ENCODE measurements around the gene FREM2. TPM values are rescaled to one million over a fixed set of nuclear protein-coding genes. Genes with fewer than 3 reads are reported as not detected.
A peak's percentile ranks its signal among the peaks of the same experiment; 100 is the strongest.

The FREM2 gene
- total RNA-seq, 4 donors from 2014 or later, result 0.06 to 0.19 (median 0.13) TPM; not detected in 1

GRCh38 chr13:38854226-38854625, 167.3 kb downstream of the FREM2 start:
- Histone ChIP-seq H3K9me3 (no peaks in the 10 kb centered on the region), H3K27me3 (no peaks in the 10 kb centered on the region), H3K4me1 (no peaks in the 10 kb centered on the region), H3K4me3 (no peak overlapping the region), H3K27ac (no peak overlapping the region), H3K36me3 (no peaks in the 10 kb centered on the region)
- intact Hi-C loops (cut with DNase I), result no loop called here
- TF ChIP-seq POLR2A (IDR thresholded peaks at IDR 0.05) (no peak), CTCF (IDR thresholded peaks at IDR 0.05) (no peak)
- DNase-seq, result no peak
- WGBS, 2 donors, result 45 to 47% methylated on average over 3 of the region's 3 CpGs

- Histone ChIP-seq H3K9me3 (no peaks in the 10 kb centered on the region), H3K36me3 (no peaks in the 10 kb centered on the region), H3K4me3 (no peak overlapping the region), H3K27ac (no peak overlapping the region), H3K27me3 (no peaks in the 10 kb centered on the region), H3K4me1 (no peaks in the 10 kb centered on the region)
- intact Hi-C loops (cut with DNase I), result no loop called here
- 70 to 88% methylated on average over 4 of the region's 4 CpGs for WGBS, 2 donors
- no peak for DNase-seq
- TF ChIP-seq CTCF (IDR thresholded peaks at IDR 0.05) (no peak), POLR2A (IDR thresholded peaks at IDR 0.05) (no peak)
Observed at GRCh38 chr13:38856065-38856464, 169.2 kb downstream of the FREM2 start.

DNA sequence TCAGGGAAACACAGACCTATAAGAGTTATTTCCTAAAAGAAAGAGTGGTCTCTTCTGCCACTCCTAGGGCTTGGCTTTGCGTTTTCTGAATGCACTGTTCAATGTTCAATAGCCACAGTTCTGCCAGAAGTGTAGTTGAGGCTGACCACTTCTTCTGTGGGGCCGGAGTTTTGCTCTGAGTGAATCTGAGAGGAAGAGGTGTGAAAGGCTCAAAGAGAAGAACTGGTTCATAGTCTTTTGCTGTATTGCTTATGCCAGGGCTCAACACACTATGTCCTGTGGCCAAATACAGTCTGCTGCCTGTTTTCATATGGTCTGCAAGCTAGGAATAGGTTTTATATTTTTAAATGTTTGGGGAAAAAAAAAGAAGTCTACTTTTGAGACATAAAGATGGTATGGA, 175.6 kb downstream of the FREM2 start:
- intact Hi-C loops (cut with DNase I), result no loop called here
- H3K4me1 ChIP-seq, result no peaks in the 10 kb centered on the region
- 67 to 78% methylated on average over 2 of the region's 2 CpGs for WGBS, 2 donors
- no peak overlapping the region for H3K27ac ChIP-seq
- no peak for DNase-seq
- no peaks in the 10 kb centered on the region for H3K9me3 ChIP-seq
- H3K36me3 ChIP-seq, result no peaks in the 10 kb centered on the region
- no peaks in the 10 kb centered on the region for H3K27me3 ChIP-seq
- H3K4me3 ChIP-seq, result no peak overlapping the region
- TF ChIP-seq POLR2A (IDR thresholded peaks at IDR 0.05), result no peak
- no peak for TF ChIP-seq CTCF (IDR thresholded peaks at IDR 0.05)

DNA sequence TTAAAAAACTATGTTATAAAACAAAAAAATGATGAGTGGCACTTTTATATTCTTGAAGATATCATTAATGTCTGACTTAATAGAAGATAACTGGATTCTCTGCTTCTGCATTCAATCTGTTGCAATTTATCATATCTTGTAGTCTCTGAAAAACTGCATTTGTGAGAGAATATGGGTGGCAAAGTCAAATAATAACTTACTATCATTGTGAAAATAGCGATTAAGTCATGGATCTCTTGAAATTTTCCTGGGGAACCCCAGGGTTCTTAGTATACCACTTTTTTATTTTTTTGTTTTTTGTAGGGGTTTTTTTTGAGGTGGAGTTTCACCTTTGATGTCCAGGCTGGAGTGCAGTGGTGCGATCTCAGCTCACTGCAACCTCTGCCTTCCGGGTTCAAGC, 176.7 kb downstream of the FREM2 start:
- no peak overlapping the region for H3K27ac ChIP-seq
- no peak for DNase-seq
- no peak for TF ChIP-seq POLR2A (IDR thresholded peaks at IDR 0.05)
- TF ChIP-seq CTCF (IDR thresholded peaks at IDR 0.05), result no peak
- 78 to 92% methylated on average over 3 of the region's 3 CpGs for WGBS, 2 donors
- intact Hi-C loops (cut with DNase I), result no loop called here
- H3K4me1 ChIP-seq, result no peaks in the 10 kb centered on the region
- H3K36me3 ChIP-seq, result no peaks in the 10 kb centered on the region
- H3K4me3 ChIP-seq, result no peak overlapping the region
- H3K27me3 ChIP-seq, result no peaks in the 10 kb centered on the region
- no peaks in the 10 kb centered on the region for H3K9me3 ChIP-seq

- H3K4me1 ChIP-seq, result no peaks in the 10 kb centered on the region
- no peak overlapping the region for H3K27ac ChIP-seq
- intact Hi-C loops (cut with DNase I), result no loop called here
- peak in 1 of 6 experiments; percentile 8 for TF ChIP-seq CTCF (IDR thresholded peaks at IDR 0.05)
- TF ChIP-seq POLR2A (IDR thresholded peaks at IDR 0.05), result no peak
- H3K27me3 ChIP-seq, result no peaks in the 10 kb centered on the region
- DNase-seq, result no peak
- no peaks in the 10 kb centered on the region for H3K9me3 ChIP-seq
- H3K36me3 ChIP-seq, result no peaks in the 10 kb centered on the region
- H3K4me3 ChIP-seq, result no peak overlapping the region
- 63 to 68% methylated on average over 1 of the region's 1 CpG for WGBS, 2 donors
Observed at GRCh38 chr13:38866649-38867048, 179.8 kb downstream of the FREM2 start.

Data from esophagus squamous epithelium (tissue), 5 donors.